Sigmoid colon (tissue), 7 donors: Measurements from ENCODE around the gene ADORA2B. TPM values are rescaled to one million over a fixed set of nuclear protein-coding genes. Genes with fewer than 3 reads are reported as not detected.
A peak's percentile ranks its signal among the peaks of the same experiment; 100 is the strongest.

Experiments
- DNase-seq: peaks from one replicate; pipeline ENCODE4 v3.0.0-alpha.2; 2019
- H3K27ac ChIP-seq, 4 donors: fragments of 200-600 bp; sonication (generic); one replicate each; pipeline ENCODE4 v1.5.1; 2016 to 2019; ENCODE audit warnings: mild to moderate bottlenecking in 1 of 4
- H3K27me3 ChIP-seq, 3 donors: fragments of 200-600 bp; sonication (generic); one replicate each; pipeline ENCODE4 v1.5.1; 2019; ENCODE audit warnings: mild to moderate bottlenecking in 1 of 3
- H3K36me3 ChIP-seq, 4 donors: fragments of 200-600 bp; sonication (generic); one replicate each; pipeline ENCODE4 v1.5.1; 2016 to 2019
- H3K4me1 ChIP-seq, 4 donors: fragments of 200-600 bp; sonication (generic); one replicate each; pipeline ENCODE4 v1.5.1; 2017 to 2019
- H3K4me3 ChIP-seq, 4 donors: fragments of 200-600 bp; sonication (generic); one replicate each; pipeline ENCODE4 v1.5.1; 2017 to 2019; ENCODE audit warnings: mild to moderate bottlenecking in 2 of 4, moderate library complexity in 1 of 4
- H3K9me3 ChIP-seq, 4 donors: fragments of 200-600 bp in 3 of 4; sonication (generic) in 3 of 4; one replicate each; pipeline versions ENCODE4 v1.5.1 to v1.6.1; 2013 to 2019
- CTCF ChIP-seq, 4 experiments: fragments of 450-650 bp in 3 of 4; fragments of 200-600 bp in 1 of 4; IDR thresholded peaks; one replicate each; pipeline ENCODE4 v1.5.1; 2016 to 2019; ENCODE audit warnings: antibody characterized with exemption in 4 of 4, mild to moderate bottlenecking in 3 of 4, moderate library complexity in 2 of 4
- EP300 ChIP-seq, 4 donors: sonication (generic); formaldehyde crosslinking; IDR thresholded peaks; one replicate each; pipeline ENCODE4 v1.6.1; 2017; ENCODE audit warnings: antibody characterized with exemption in 4 of 4
- POLR2A ChIP-seq, 2 donors: fragments of 450-650 bp; IDR thresholded peaks; one replicate each; pipeline ENCODE4 v1.6.1; 2016; ENCODE audit warnings: antibody characterized with exemption in 2 of 2, mild to moderate bottlenecking in 2 of 2, moderate library complexity in 2 of 2
- POLR2AphosphoS5 ChIP-seq, 4 donors: sonication (generic); formaldehyde crosslinking; IDR thresholded peaks; one replicate each; pipeline ENCODE4 v1.6.1; 2017; ENCODE audit warnings: antibody characterized with exemption in 4 of 4
- WGBS, 2 donors: extraction: QIAGEN DNeasy Blood & Tissue Kit; methylation state at CpG; one replicate each; pipeline ENCODE4 v1.1.7; 2013; 5-methylcytosine and 5-hydroxymethylcytosine counted together
- intact Hi-C: fragments of 100-400 bp; cut with DNase I; formaldehyde crosslinking; loops from one replicate; pipeline ENCODE4 v1.15.1; 2023
- polyA plus RNA-seq, 3 donors: library from polyadenylated mRNA; stranded (reverse); fragments of 200-250 nt; gene quantifications; one replicate each; pipeline ENCODE4 v1.2.3, GENCODE V29; 2013
- total RNA-seq, 4 donors: library from RNA; depleted of rRNA; stranded (reverse); fragments of >200 nt; gene quantifications; one replicate each; pipeline ENCODE4 v1.1.0, GENCODE V29; 2016
- donor health status: healthy with polysubstance abuse.
- donor health status: Bipolar disorder and iron deficiency.
- donor health status: healthy.

The ADORA2B gene
- total and polyA plus RNA-seq, 7 donors, result 2.2 to 21.4 (median 5.4) TPM

- peak; percentile 64 for DNase-seq
- H3K27ac ChIP-seq, result peak overlapping the region in 2 of 4 donors; percentile 63 to 77
- TF ChIP-seq POLR2A (IDR thresholded peaks at IDR 0.05) (no peak), CTCF (IDR thresholded peaks at IDR 0.05) (no peak), POLR2AphosphoS5 (IDR thresholded peaks at IDR 0.05) (no peak), EP300 (IDR thresholded peaks at IDR 0.05) (no peak)
- peaks cover 0 to 38% (median 31%) of the 10 kb centered on the region in 4 donors for H3K4me1 ChIP-seq
- no peaks in the 10 kb centered on the region for H3K9me3 ChIP-seq
- intact Hi-C loops, result no loop called here
- 15 to 63% methylated on average over 9 of the region's 9 CpGs for WGBS, 2 donors
- H3K4me3 ChIP-seq, result peak overlapping the region in 2 of 4 donors; percentile 40 to 65
- H3K36me3 ChIP-seq, result no peaks in the 10 kb centered on the region
- H3K27me3 ChIP-seq, result peaks cover 0 to 3% (median 0%) of the 10 kb centered on the region in 3 donors
These were observed 1.7 kb downstream of the ADORA2B start for GRCh38 chr17:15946611-15947120.

- TF ChIP-seq POLR2AphosphoS5 (IDR thresholded peaks at IDR 0.05) (no peak), CTCF (IDR thresholded peaks at IDR 0.05) (no peak), POLR2A (IDR thresholded peaks at IDR 0.05) (no peak), EP300 (IDR thresholded peaks at IDR 0.05) (no peak)
- Histone ChIP-seq H3K27ac (peak overlapping the region in 2 of 4 donors; percentile 33 to 77), H3K36me3 (no peaks in the 10 kb centered on the region), H3K4me3 (no peak overlapping the region), H3K9me3 (no peaks in the 10 kb centered on the region), H3K27me3 (peaks cover 0 to 3% (median 0%) of the 10 kb centered on the region in 3 donors), H3K4me1 (peaks cover 0 to 38% (median 31%) of the 10 kb centered on the region in 4 donors)
- WGBS, 2 donors, result 19 to 70% methylated on average over 3 of the region's 3 CpGs
- no peak for DNase-seq
- intact Hi-C loops, result no loop called here
These were observed 2.3 kb downstream of the ADORA2B start for GRCh38 chr17:15947271-15947670.

DNA sequence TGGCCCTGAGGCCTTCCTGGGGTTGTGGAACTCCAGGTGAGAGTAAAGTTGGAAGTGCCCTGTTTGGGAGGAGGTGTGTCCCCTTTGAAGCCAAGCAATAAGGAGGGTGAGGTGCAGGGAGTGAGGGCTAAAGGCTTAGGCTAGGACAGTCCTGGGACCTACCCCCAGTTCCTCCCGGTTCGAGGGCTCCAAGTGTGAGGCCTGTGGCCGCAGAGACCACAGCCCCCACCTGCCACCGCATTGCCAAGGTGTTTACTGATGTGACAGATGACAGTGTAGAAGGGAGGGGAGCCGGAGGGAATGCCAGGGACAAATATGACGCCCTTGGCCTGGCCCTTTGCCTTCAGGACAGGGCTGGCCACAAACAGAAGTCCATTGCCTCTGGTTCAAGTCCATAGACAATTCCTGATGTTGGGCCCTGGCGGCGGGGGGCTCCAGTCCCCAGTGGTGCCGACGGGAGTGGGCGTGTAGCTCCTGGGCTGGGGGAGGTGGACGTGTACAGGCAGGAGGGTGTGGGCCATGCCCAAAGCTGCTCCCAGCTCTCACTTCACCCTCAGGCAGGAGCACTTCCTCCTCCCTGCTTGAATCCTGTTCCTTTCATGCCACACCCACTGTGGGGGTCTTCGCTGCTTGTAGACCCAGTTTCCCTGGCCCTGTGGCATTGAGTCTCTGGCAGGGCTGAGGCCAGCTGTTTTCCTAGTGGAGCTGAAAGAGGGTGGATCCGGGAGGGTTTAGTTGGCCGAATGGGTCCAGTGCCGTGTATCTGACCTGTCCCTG is 3.2 kb downstream of the ADORA2B start:
- Histone ChIP-seq H3K4me1 (peaks cover 0 to 38% (median 31%) of the 10 kb centered on the region in 4 donors), H3K27ac (peak overlapping the region in 1 of 4 donors; percentile 33), H3K9me3 (no peaks in the 10 kb centered on the region), H3K27me3 (peaks cover 0 to 3% (median 0%) of the 10 kb centered on the region in 3 donors), H3K4me3 (no peak overlapping the region), H3K36me3 (no peaks in the 10 kb centered on the region)
- WGBS, 2 donors, result 16 to 69% methylated on average over 14 to 16 of the region's 16 CpGs
- TF ChIP-seq CTCF (IDR thresholded peaks at IDR 0.05) (no peak), POLR2AphosphoS5 (IDR thresholded peaks at IDR 0.05) (no peak), EP300 (IDR thresholded peaks at IDR 0.05) (no peak), POLR2A (IDR thresholded peaks at IDR 0.05) (no peak)
- intact Hi-C loops, result no loop called here
- DNase-seq, result no peak

- Histone ChIP-seq H3K9me3 (no peaks in the 10 kb centered on the region), H3K4me1 (peaks cover 0 to 19% (median 8%) of the 10 kb centered on the region in 4 donors), H3K36me3 (no peaks in the 10 kb centered on the region), H3K27me3 (no peaks in the 10 kb centered on the region), H3K27ac (no peak overlapping the region), H3K4me3 (no peak overlapping the region)
- DNase-seq, result peak; percentile 48
- WGBS, 2 donors, result 62 to 83% methylated on average over 6 of the region's 6 CpGs
- no peak for TF ChIP-seq EP300 (IDR thresholded peaks at IDR 0.05)
- no peak for TF ChIP-seq CTCF (IDR thresholded peaks at IDR 0.05)
- TF ChIP-seq POLR2AphosphoS5 (IDR thresholded peaks at IDR 0.05), result no peak
- no peak for TF ChIP-seq POLR2A (IDR thresholded peaks at IDR 0.05)
- intact Hi-C loops, result no loop called here
These were observed 6.6 kb downstream of the ADORA2B start for GRCh38 chr17:15951368-15952047.
